CD4-positive, alpha-beta T cell treated with Interleukin-4 for 4 hours (primary cell): ENCODE data around the gene RETREG1.

Experiments used
- DNase-seq: peaks from one replicate; pipeline ENCODE4 v3.0.0-alpha.2; 2020

The RETREG1 gene

DNA sequence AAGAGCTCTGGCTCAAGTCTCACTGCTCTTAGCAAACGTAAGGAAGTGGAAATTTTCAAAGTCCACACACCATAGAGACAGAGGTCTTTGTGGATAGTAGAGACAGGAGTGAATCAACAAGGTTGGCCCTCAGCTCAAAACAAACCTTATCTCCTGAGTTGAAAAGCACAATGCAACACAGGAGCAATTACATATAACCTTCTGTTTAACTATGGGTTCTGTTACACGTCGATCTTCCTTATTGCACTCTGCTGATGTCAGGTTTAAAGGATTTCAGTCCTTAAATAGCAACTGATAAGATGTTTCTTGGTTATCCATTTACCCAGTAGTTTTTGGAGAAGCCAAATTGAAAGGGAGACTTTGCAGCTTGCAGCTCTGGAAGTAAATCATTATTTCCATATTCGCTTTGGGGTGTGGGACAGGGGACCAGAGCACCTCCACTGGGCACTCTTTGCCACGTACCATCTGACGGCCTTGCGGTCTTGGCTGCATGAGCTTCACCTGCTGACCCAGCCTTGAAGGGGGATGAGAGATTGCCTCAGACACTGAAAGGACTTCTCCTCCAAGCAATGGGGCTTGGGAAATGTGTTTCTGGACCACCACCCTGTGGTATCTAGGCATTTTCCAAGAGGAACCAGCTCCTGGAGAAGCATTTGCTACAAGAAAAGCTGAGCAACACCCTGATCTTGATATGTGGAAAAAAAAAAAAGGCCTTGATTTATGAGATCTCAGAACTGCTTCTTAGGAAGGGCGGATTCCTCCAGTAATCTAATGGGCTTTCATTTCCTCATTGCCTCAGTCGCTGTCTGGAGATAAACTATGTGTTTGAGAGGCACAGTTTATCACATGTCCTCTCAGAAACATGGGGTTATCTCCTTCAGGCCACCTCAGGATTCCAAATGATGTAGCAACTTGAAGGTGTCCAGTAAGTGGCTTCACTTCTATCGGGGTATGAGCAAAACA is 95.0 kb downstream of the RETREG1 start:
- no peak for DNase-seq

GRCh38 chr5:16520841-16521240 is 96.0 kb downstream of the RETREG1 start:
- no peak for DNase-seq

- DNase-seq, result no peak
Observed at GRCh38 chr5:16519435-16519834, 97.4 kb downstream of the RETREG1 start.

- DNase-seq, result no peak
Observed at GRCh38 chr5:16518606-16519005, 98.2 kb downstream of the RETREG1 start.

GRCh38 chr5:16515532-16515931 is 101.3 kb downstream of the RETREG1 start:
- no peak for DNase-seq

GRCh38 chr5:16510098-16510497 is 106.7 kb downstream of the RETREG1 start:
- no peak for DNase-seq

DNA sequence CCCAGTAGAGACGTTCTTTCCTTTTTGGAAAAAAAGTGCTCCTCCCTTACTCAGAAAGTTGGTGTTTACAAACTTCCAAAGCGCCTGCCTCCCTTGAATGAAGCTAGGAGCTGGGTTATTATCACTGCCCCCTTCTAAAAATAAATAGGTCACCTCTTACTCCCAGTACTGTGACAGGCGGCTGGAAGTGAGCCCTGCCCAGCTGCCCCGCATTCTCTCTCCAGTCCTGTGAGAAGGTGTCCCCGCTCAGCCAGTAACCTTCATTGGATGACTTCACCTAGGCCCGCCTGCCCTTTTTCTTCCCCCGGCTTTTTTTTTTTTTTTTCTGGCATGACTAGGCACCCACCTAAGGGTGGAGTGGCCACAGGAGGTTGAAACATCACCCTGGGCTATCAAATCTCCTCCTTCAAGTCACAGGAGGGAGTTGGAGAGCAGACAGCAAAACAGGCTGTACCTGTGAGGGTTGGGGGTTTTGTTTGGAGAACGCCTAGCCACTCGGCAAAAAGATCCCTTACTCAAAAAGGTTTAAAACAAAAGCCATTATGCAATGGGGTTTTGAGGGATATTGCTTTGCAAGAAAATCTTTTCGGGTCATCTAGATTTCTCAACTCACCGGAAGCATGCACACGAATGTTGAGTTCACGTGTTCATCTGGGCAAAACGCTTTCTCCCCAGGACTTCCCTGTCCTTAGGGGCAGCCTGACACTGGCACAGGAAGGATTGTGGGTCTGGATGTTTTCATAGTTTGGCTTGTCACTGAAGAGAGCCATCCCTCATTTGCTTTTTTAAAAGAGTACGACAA is 107.9 kb downstream of the RETREG1 start:
- DNase-seq, result no peak

GRCh38 chr5:16507716-16508115 is 109.1 kb downstream of the RETREG1 start:
- no peak for DNase-seq

DNA sequence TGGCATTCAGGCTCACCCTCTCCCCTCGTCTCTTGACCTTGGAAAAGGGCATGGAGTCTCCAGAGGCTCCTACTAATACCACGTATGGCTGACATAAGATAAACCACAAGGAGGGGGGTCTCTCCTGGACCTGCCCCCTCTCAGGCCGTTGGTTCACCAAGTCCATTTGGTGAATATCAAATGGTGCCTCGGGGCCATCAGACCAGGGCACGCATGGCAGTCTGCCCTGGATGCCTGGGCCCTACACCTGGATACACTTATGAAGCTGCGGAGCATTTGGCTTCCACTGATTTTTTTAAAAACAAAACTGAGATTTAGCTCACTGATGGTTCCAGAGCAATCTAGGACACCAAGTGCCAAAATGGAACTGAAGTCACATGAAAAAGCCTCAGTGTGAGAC is 110.9 kb downstream of the RETREG1 start:
- DNase-seq, result no peak

DNA sequence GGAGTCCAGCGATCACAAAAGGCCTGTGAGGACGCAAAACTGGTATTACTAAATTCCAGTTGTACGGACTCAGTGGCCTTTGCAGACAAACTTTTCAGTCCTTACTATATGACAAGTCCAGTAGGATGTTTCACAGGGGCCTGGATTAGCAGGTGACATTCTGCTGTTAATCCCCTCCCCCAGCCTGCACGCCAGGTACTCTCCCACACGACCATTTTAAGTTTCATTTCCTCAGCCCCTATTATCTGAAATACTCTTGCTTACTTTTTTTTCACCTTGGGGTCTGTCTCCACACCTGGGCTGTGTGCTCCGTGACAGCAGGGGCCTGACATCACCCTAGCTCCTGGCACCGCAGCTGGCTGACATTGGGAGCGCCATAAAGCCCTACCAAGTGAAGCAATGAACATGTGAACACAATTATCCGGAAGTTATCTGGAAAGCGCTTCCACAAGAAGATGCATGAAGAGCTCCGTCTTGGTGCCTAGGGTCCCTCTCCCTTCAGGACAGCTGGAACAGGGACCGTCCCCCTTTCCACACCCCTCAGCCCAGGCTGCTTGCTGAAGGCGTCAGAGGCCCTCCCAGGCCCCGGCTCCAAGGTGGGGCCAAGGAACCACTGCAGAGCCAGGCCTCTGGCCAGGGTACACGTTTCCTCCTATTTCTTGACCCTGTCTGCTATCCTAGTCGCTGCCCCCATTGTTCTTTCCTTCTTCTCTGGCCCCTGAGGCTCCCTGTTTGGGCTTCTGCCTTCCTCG is 111.5 kb downstream of the RETREG1 start:
- no peak for DNase-seq

DNA sequence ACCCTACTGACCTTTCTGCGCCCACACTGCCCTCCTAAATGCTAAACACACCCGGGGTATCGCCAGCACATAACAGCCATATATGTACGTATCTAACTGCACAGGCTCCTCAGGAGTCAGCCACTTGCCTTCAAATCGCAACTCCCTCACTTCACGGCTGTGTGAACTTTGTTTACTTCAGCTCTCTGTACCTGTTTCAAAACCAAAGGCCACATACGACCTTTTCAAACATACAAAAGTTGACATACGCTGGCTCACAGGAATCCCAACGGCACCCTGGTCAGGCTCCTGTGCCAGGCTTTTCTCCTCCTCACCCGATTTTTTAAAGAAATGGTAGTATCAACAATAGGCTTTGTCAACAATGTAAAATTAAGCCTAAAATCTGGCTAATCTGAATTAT is 112.2 kb downstream of the RETREG1 start:
- no peak for DNase-seq

DNA sequence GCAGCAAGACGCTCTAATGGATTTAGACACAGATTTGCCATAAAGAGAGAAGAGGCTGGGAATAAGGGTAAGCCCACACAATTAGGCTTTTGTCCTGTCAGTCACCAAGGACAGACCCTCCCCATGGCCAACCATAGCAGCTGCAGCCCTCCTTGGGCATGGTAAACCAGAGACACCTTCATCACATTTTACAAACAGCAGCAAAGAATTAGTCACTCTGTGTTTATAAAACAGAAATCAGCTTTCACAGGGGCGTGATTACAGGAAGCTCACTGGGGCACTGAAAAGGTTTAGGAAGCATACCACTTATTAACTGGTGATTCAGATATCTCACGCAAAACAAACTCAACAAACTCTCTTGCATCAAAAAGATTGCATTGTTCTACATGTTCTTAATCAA is 113.9 kb downstream of the RETREG1 start:
- DNase-seq, result no peak

- no peak for DNase-seq
Observed at GRCh38 chr5:16500024-16500423, 116.8 kb downstream of the RETREG1 start.

- no peak for DNase-seq
Observed at GRCh38 chr5:16497546-16497945, 119.3 kb downstream of the RETREG1 start.

DNA sequence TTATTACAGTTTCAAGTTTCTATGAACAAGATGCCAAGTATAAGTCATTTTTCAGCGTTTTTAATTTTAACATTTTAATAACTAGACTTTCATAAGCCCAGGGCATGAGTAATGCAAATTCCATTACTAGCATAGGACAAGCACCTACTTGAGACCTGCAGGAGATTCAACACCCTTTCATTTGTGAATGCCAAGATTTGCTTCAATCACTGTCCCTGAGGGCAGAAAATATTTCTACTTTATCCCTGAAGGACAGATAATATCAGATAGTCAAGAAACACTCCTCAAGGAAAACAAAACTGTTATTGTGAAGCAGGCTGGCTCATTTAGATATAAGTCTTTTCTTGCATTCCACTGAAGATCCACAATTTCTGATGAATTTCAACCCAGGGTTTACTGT is 123.5 kb downstream of the RETREG1 start:
- no peak for DNase-seq

DNA sequence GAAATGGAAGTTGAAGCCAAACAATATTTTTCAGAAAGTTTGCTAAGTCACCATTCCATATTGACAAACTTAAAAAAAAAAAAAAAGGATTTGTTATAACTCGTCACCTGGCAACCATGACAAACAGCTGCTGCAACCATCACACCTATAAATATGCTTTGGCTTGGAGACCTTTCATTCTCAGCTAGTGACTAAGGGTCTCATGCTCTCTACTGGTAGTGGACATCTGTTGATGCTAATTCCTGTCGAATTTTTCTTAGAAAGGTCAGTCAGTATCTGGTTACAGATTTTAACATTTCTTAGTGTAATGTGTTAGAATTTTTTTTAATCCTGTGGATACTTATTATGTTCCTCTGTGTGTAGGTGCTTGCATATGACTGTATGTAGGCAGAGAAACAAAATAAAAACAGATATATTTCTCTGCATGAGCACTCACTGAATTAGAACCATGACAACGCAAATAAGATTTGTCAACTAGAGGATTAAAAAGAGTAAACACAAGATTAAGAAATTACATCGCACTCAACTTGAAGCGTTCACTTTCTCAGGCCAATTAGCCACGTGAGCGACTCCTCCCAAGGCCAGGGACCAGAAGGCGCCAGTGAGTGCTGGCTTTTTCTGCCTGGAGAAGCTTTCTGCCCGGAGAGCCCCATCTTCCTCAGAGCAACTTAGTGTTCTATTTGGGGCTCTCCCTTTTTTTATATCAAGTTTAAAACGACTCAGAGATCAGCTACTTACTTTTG is 124.2 kb downstream of the RETREG1 start:
- no peak for DNase-seq

GRCh38 chr5:16490911-16491310 is 125.9 kb downstream of the RETREG1 start:
- no peak for DNase-seq

DNA sequence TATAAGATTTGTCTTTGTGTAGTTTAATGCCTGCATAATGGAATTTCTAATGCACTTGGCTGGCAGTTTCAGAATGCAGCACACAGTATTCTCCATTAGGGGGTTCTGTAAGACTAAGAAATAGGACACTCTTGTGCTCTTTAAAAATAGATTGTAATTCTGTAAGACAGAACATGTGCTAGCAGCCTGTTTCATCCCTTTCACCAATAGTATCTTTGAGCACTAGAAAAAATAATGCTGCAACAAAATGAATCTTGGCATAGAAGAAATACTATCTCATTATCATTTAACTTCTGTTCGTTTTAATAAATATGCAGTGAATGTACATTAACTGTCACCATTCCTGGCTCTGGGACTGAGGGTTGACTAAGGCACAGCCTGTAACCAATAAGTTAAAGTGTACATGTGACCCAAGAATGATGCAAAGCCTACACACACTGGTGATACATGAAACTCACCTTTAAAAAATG is 127.4 kb downstream of the RETREG1 start:
- DNase-seq, result peak; percentile 21

DNA sequence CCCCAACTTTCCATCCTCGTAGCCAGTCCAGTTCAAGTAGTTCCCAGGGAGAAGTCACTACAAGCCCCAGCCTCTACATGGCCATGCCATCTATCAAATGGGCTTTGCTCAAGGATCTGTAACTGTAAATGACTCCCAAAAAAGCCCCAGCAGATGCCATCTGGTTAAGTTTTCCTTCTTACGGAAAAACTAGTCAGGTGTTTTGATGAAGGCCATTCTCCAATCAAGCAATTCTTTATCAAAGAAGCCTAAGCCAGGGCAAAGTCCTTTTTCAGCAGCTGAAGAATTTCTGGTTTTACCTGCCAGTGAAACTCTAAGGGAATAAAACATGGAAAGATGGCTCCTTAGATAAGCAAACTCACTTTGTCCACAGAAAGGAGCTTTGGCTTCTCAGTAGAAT is 129.3 kb downstream of the RETREG1 start:
- no peak for DNase-seq

DNA sequence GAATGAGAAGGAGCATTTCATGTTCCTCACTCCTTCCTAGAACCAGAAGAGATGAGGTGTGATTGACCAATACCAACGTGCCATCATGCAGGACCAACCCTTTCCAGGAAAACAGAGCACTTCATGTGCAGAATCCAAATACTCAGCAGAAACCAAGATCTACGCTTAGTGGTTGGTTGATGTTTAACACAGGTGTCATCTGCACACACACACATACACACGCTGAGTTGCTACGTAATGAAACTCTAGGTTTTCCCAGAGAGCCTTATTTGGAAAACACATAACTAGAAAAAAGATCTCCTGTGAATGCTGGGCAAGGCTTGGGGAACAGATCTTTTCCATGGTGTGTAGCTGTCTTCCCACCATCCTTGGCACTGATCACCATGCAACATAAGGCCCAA is 130.1 kb downstream of the RETREG1 start:
- DNase-seq, result no peak

DNA sequence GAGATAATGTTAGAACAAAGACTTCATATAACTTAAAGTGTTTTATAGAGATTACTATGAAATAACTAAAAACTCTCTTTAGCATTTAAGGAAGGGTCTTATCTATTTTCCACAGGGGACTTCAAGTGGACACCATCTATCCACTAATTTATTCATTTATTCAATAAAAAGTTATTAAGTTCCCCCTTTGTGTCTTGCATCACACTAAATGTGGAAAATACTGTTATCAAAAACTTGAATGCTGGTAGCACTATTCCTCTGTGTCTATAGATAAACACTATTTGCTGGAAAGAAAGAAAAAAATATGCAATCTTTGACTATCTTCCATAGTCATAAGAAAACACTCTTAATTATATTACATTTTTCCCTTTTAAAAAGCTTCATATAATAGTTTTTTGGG is 131.1 kb downstream of the RETREG1 start:
- DNase-seq, result no peak

DNA sequence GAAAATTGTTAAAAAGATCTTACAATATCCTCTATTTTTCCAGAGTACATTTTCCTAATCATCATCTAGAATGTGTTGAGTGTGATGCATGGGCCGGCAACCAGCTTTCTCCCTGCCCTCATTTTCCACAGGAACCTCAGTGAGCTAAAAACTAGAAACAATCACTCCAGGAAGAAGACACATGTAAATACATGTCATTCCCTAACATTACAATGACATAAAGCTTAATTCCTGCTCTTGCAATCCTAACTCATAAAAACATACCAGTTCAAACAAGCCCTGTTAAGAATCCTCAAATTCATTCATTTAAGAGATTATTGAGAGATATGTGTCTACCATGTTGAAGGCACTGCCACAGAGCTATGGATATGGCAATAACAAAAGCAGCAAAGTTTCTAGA is 132.7 kb downstream of the RETREG1 start:
- no peak for DNase-seq
